GM12873 (cell line): ENCODE data around the gene CASR.

Experiments
- TF ChIP-seq, protein P1 (sequence below): IDR thresholded peaks from 2 replicates; pipeline ENCODE4 v1.5.1; 2012; ENCODE audit warnings: low read depth, mild to moderate bottlenecking, moderate library complexity, low read length, control low read depth; ENCODE audit not compliant: insufficient read depth; ENCODE audit errors: missing control alignments

CASR gene, protein sequence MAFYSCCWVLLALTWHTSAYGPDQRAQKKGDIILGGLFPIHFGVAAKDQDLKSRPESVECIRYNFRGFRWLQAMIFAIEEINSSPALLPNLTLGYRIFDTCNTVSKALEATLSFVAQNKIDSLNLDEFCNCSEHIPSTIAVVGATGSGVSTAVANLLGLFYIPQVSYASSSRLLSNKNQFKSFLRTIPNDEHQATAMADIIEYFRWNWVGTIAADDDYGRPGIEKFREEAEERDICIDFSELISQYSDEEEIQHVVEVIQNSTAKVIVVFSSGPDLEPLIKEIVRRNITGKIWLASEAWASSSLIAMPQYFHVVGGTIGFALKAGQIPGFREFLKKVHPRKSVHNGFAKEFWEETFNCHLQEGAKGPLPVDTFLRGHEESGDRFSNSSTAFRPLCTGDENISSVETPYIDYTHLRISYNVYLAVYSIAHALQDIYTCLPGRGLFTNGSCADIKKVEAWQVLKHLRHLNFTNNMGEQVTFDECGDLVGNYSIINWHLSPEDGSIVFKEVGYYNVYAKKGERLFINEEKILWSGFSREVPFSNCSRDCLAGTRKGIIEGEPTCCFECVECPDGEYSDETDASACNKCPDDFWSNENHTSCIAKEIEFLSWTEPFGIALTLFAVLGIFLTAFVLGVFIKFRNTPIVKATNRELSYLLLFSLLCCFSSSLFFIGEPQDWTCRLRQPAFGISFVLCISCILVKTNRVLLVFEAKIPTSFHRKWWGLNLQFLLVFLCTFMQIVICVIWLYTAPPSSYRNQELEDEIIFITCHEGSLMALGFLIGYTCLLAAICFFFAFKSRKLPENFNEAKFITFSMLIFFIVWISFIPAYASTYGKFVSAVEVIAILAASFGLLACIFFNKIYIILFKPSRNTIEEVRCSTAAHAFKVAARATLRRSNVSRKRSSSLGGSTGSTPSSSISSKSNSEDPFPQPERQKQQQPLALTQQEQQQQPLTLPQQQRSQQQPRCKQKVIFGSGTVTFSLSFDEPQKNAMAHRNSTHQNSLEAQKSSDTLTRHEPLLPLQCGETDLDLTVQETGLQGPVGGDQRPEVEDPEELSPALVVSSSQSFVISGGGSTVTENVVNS

DNA sequence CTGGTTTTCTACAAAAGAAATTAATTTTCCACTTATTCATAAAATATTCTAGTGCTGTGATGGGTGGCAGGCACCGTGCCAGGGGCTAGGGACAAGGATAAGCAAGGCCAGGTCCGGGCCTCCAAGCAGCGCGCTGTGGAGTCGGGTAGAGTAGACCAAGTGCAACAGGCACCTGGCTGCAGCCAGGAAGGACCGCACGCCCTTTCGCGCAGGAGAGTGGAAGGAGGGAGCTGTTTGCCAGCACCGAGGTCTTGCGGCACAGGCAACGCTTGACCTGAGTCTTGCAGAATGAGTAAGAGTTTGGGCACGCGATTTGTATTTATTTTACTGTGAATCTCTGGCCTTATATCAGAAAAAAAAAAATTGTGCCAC, at the start of gene CASR:
TSS of gene CASR (plus strand) at position 148 of the 372 bp plus-strand sequence. CDS start 70,522 bp downstream, outside the sequence.
- TF ChIP-seq, protein P1, sequence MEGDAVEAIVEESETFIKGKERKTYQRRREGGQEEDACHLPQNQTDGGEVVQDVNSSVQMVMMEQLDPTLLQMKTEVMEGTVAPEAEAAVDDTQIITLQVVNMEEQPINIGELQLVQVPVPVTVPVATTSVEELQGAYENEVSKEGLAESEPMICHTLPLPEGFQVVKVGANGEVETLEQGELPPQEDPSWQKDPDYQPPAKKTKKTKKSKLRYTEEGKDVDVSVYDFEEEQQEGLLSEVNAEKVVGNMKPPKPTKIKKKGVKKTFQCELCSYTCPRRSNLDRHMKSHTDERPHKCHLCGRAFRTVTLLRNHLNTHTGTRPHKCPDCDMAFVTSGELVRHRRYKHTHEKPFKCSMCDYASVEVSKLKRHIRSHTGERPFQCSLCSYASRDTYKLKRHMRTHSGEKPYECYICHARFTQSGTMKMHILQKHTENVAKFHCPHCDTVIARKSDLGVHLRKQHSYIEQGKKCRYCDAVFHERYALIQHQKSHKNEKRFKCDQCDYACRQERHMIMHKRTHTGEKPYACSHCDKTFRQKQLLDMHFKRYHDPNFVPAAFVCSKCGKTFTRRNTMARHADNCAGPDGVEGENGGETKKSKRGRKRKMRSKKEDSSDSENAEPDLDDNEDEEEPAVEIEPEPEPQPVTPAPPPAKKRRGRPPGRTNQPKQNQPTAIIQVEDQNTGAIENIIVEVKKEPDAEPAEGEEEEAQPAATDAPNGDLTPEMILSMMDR: no peak

DNA sequence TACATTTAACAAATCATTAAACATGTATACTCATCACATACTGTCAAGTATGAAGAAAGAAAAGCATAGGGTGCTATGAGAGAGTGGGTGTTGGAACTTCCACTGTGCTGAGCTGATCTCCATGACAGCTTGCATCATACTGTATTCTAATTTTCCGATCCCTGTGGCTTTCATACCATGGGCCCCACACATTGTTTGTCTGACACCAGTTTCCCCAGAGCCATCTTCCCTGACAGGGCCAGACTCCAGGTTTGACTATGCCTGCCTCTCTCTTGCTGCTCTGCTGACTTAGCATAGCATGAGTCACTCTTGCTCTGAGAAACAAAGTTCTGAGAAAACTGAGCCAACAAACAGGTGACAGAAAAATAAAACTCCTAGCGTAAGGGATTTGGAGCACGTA, 37.0 kb upstream of the CASR start:
- TF ChIP-seq, protein P1: no peak

DNA sequence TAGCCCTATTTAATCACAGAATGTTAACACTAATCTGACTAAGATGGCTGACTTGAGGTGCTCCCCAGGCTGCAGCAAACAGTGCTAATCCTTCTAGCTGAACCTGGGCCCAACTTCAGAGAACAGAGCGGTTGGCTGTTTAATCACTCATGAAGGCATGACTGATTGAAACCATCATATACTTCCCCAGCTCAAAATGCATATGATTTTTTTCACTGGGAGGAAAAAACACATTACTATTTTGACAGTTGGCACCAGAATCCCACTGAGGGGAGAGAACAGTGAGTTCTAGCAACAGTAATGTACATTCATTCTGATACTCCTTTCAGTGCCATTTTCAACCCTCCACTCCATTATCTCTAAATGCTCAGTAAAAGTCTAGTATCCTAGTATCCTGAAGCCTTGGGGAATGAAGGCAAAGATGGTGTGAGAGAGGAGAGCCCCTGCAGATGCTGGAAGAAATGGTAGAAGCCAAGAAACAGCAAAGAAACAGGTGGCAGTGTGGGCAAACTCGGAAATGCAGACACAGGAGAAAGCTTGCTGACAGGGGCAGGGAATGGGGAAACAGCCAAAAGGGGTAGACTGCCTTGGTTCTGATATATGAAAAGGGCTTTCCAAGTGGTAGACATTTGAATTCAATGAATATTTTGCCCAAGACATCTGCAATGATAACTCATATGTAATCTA, 34.4 kb upstream of the CASR start:
- TF ChIP-seq, protein P1: no peak

DNA sequence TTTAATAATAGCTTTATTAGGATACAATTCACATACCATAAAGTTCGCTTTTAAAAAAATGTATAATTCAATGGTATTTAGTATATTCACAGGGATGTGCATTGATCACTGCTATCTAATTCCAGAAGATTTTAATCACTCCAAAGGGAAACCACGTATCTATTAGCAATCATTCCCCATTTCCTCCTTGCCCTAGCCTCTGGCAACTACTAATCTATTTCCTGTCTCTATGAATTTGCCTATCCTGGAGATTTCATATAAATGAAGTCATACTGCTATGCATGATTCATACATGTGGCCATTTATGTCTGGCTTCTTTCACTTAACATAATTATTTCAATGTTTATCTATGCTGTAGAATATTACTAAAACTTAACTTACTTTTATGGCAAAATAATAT, 32.0 kb upstream of the CASR start:
- TF ChIP-seq, protein P1: no peak

DNA sequence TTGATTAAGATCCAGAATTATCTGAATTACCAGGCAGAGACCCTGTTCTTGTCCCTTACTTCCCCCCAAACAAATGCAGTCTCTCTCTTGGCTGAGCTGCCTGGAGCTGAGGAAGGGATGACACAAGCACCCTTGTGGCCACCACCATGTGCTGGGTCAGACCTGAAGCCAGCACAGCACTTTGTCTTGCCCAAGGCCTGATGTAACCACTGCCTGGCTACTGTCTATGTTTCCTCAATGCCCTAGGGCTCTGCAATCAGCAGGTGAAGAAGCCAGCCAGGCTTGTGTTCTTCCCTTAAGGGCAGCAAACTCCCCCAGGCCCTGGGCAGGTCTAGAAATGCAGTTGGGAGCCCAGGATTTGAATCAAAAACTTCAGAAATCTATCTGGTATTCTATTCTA, 15.8 kb upstream of the CASR start:
- TF ChIP-seq, protein P1: no peak

DNA sequence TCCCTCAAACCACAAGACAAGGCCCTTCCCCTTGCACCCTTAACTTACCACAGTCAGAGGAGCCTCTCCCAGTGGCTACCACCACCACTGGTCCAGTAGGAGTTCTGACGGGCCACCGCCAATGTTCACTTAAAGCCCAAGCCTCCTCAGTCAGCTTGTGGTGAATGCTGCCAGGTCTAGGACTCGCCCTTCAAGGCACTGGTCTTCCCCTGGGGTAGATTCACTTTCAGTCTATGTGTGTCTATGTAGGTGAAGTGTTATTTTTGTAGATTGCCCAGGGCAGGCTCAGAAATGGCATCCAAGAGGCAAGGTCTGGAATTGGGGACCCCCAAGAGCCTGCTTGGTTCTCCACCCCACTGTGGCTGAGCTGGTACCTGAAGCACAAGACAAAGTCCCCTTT, 15.4 kb upstream of the CASR start:
- TF ChIP-seq, protein P1: no peak
